Measurements from ENCODE around the gene HSD17B2.

The HSD17B2 gene

DNA sequence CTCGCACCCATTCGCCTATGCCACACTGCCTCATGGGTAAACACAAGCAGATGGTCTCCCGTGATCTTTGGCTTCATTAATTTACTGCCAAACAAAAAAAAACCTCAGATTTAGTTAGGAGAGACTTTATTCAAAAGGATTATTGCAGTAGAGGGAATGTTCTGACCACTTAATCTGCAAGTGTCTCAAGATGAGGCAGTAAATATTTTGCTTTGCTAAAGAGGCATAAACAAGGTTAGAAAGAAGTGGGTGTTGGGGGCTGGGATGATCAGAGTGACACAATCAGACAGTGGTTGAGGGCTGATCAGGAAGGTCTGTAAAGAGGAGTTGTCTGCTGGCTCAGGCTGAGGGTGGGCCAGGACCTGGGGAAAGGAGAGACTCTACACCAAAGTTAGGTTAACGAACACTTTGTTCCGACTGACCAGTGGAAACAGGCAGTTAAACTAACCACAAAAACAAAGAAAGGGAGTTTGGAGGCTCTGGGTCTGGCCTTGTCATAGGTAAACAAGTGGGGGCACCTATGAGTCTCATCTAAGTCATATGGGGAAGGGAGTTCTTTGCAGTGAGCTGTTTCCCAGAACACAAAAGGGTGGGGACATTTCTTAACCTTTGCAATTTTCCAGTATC, 28.5 kb downstream of the HSD17B2 start:
- TF ChIP-seq OSR1 (CRISPR knock-in tag; IDR thresholded peaks at IDR 0.05): no peak
- no peak for TF ChIP-seq ZFP3 (CRISPR knock-in tag; IDR thresholded peaks at IDR 0.05)
- no peak for TF ChIP-seq TCF4 (CRISPR knock-in tag; IDR thresholded peaks at IDR 0.05; ENCODE audit: borderline replicate concordance)
- no peak for TF ChIP-seq GLIS3 (CRISPR knock-in tag; IDR thresholded peaks at IDR 0.05)
- TF ChIP-seq, protein P1, sequence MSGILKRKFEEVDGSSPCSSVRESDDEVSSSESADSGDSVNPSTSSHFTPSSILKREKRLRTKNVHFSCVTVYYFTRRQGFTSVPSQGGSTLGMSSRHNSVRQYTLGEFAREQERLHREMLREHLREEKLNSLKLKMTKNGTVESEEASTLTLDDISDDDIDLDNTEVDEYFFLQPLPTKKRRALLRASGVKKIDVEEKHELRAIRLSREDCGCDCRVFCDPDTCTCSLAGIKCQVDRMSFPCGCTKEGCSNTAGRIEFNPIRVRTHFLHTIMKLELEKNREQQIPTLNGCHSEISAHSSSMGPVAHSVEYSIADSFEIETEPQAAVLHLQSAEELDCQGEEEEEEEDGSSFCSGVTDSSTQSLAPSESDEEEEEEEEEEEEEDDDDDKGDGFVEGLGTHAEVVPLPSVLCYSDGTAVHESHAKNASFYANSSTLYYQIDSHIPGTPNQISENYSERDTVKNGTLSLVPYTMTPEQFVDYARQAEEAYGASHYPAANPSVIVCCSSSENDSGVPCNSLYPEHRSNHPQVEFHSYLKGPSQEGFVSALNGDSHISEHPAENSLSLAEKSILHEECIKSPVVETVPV (CRISPR knock-in tag; IDR thresholded peaks at IDR 0.05): no peak
- no peak for TF ChIP-seq ZNF70 (CRISPR knock-in tag; IDR thresholded peaks at IDR 0.05)
- TF ChIP-seq RARB (CRISPR knock-in tag; IDR thresholded peaks at IDR 0.05): no peak
- TF ChIP-seq ZNF565 (CRISPR knock-in tag; conservative IDR thresholded peaks at IDR 0.05; ENCODE audit: low read depth): no peak
- TF ChIP-seq ISL1 (CRISPR knock-in tag; IDR thresholded peaks at IDR 0.05): no peak
- no peak for TF ChIP-seq ZC3H10 (CRISPR knock-in tag; IDR thresholded peaks at IDR 0.05)
- ATAC-seq: no peak

DNA sequence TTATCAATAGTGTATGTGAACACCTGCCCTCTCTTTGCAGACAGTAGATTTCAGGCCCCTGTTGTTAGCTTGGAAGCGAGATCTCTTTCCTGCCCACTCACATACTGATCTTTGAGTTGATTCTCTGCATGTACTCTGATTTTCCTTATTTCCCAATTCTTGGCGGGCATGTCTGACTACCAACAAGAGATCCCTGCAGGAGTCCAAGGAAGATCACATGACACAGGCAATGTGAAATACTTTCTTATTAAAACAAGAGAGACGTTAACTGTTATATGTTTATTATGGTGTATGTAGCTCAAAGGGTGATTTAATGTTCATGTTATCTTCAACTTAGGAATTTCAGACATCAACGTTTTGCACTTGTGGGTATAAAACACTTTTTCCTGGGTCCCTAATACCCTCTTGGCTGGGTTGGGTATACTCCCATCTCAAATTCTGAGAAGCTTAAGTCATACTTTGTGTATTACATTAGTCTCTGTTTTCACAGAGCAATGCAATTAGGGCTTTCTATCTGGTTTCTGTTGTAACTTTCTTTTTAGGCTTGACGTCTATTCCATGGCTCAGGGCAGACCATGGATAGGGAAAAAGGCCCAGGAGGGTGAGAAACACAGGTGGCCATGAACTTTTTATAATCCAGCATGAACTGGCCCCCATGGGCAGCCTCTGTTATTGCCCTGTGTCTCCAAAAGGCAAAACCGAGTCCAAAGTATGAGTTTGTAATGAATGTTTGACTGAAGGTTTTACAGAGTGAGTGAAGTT, 32.2 kb downstream of the HSD17B2 start:
- TF ChIP-seq BACH2 (CRISPR knock-in tag; IDR thresholded peaks at IDR 0.05; ENCODE audit: borderline replicate concordance) (no peak), GLIS3 (CRISPR knock-in tag; IDR thresholded peaks at IDR 0.05) (no peak), SNAI2 (CRISPR knock-in tag; IDR thresholded peaks at IDR 0.05) (no peak), ZFP30 (CRISPR knock-in tag; IDR thresholded peaks at IDR 0.05) (no peak), ZNF8 (CRISPR knock-in tag; IDR thresholded peaks at IDR 0.05) (no peak), ESRRG (CRISPR knock-in tag; IDR thresholded peaks at IDR 0.05) (no peak), CSDC2 (CRISPR knock-in tag; IDR thresholded peaks at IDR 0.05) (no peak), ZC3H10 (CRISPR knock-in tag; IDR thresholded peaks at IDR 0.05) (no peak), ZFP3 (CRISPR knock-in tag; IDR thresholded peaks at IDR 0.05) (no peak), ARNTL (CRISPR knock-in tag; IDR thresholded peaks at IDR 0.05; ENCODE audit: borderline replicate concordance, low read depth) (no peak), RARB (CRISPR knock-in tag; IDR thresholded peaks at IDR 0.05) (no peak), ZNF565 (CRISPR knock-in tag; conservative IDR thresholded peaks at IDR 0.05; ENCODE audit: low read depth) (no peak), ZNF70 (CRISPR knock-in tag; IDR thresholded peaks at IDR 0.05) (no peak), TCF4 (CRISPR knock-in tag; IDR thresholded peaks at IDR 0.05; ENCODE audit: borderline replicate concordance) (no peak), OSR1 (CRISPR knock-in tag; IDR thresholded peaks at IDR 0.05) (no peak), PPARA (CRISPR knock-in tag; IDR thresholded peaks at IDR 0.05; ENCODE audit: borderline replicate concordance) (no peak)
- TF ChIP-seq, protein P2, sequence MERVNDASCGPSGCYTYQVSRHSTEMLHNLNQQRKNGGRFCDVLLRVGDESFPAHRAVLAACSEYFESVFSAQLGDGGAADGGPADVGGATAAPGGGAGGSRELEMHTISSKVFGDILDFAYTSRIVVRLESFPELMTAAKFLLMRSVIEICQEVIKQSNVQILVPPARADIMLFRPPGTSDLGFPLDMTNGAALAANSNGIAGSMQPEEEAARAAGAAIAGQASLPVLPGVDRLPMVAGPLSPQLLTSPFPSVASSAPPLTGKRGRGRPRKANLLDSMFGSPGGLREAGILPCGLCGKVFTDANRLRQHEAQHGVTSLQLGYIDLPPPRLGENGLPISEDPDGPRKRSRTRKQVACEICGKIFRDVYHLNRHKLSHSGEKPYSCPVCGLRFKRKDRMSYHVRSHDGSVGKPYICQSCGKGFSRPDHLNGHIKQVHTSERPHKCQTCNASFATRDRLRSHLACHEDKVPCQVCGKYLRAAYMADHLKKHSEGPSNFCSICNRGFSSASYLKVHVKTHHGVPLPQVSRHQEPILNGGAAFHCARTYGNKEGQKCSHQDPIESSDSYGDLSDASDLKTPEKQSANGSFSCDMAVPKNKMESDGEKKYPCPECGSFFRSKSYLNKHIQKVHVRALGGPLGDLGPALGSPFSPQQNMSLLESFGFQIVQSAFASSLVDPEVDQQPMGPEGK (CRISPR knock-in tag; IDR thresholded peaks at IDR 0.05; ENCODE audit: borderline replicate concordance): no peak
- TF ChIP-seq, protein P3, sequence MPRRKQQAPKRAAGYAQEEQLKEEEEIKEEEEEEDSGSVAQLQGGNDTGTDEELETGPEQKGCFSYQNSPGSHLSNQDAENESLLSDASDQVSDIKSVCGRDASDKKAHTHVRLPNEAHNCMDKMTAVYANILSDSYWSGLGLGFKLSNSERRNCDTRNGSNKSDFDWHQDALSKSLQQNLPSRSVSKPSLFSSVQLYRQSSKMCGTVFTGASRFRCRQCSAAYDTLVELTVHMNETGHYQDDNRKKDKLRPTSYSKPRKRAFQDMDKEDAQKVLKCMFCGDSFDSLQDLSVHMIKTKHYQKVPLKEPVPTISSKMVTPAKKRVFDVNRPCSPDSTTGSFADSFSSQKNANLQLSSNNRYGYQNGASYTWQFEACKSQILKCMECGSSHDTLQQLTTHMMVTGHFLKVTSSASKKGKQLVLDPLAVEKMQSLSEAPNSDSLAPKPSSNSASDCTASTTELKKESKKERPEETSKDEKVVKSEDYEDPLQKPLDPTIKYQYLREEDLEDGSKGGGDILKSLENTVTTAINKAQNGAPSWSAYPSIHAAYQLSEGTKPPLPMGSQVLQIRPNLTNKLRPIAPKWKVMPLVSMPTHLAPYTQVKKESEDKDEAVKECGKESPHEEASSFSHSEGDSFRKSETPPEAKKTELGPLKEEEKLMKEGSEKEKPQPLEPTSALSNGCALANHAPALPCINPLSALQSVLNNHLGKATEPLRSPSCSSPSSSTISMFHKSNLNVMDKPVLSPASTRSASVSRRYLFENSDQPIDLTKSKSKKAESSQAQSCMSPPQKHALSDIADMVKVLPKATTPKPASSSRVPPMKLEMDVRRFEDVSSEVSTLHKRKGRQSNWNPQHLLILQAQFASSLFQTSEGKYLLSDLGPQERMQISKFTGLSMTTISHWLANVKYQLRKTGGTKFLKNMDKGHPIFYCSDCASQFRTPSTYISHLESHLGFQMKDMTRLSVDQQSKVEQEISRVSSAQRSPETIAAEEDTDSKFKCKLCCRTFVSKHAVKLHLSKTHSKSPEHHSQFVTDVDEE (CRISPR knock-in tag; IDR thresholded peaks at IDR 0.05): no peak
- TF ChIP-seq, protein P4, sequence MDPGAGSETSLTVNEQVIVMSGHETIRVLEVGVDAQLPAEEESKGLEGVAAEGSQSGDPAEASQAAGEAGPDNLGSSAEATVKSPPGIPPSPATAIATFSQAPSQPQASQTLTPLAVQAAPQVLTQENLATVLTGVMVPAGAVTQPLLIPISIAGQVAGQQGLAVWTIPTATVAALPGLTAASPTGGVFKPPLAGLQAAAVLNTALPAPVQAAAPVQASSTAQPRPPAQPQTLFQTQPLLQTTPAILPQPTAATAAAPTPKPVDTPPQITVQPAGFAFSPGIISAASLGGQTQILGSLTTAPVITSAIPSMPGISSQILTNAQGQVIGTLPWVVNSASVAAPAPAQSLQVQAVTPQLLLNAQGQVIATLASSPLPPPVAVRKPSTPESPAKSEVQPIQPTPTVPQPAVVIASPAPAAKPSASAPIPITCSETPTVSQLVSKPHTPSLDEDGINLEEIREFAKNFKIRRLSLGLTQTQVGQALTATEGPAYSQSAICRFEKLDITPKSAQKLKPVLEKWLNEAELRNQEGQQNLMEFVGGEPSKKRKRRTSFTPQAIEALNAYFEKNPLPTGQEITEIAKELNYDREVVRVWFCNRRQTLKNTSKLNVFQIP (CRISPR knock-in tag; IDR thresholded peaks at IDR 0.05; ENCODE audit: borderline replicate concordance, low read depth): no peak
- TF ChIP-seq, protein P5, sequence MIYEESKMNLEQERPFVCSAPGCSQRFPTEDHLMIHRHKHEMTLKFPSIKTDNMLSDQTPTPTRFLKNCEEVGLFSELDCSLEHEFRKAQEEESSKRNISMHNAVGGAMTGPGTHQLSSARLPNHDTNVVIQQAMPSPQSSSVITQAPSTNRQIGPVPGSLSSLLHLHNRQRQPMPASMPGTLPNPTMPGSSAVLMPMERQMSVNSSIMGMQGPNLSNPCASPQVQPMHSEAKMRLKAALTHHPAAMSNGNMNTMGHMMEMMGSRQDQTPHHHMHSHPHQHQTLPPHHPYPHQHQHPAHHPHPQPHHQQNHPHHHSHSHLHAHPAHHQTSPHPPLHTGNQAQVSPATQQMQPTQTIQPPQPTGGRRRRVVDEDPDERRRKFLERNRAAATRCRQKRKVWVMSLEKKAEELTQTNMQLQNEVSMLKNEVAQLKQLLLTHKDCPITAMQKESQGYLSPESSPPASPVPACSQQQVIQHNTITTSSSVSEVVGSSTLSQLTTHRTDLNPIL (CRISPR knock-in tag; IDR thresholded peaks at IDR 0.05; ENCODE audit: low read depth): no peak
- no peak for ATAC-seq
